Lung (tissue), 12 donors: ENCODE results near the gene MCTP1. TPM values are rescaled to one million over a fixed set of nuclear protein-coding genes. Genes with fewer than 3 reads are reported as not detected.

Experiments used
- ATAC-seq: fragments of 200-7000 bp; cut with Tn5 transposase; one replicate; pipeline ENCODE4 v1.9.1; 2020; ENCODE audit warnings: moderate number of reproducible peaks; ENCODE audit not compliant: insufficient read depth, low FRiP score
- DNase-seq, 3 donors: peaks; one replicate each; pipeline ENCODE4 v3.0.0-alpha.2; 2013 to 2017
- H3K27ac ChIP-seq, 2 donors: one replicate each; pipeline ENCODE4 v1.5.1; 2013; ENCODE audit warnings: mild to moderate bottlenecking in 2 of 2, moderate library complexity in 2 of 2, control low read depth in 1 of 2, inconsistent platforms in 1 of 2, low read depth in 1 of 2, low read length in 1 of 2
- H3K27me3 ChIP-seq, 3 donors: one replicate each; pipeline ENCODE4 v1.5.1; 2013; ENCODE audit warnings: low read length in 2 of 3; ENCODE audit not compliant: control insufficient read depth in 3 of 3, insufficient read depth in 3 of 3
- H3K36me3 ChIP-seq, 4 donors: one replicate each; pipeline ENCODE4 v1.5.1; 2013; ENCODE audit warnings: low read length in 4 of 4, mild to moderate bottlenecking in 1 of 4, moderate library complexity in 1 of 4; ENCODE audit not compliant: control insufficient read depth in 4 of 4, insufficient read depth in 4 of 4
- H3K4me1 ChIP-seq, 5 donors: one replicate each; pipeline ENCODE4 v1.5.1; 2013; ENCODE audit warnings: low read length in 5 of 5, mild to moderate bottlenecking in 2 of 5, moderate library complexity in 1 of 5; ENCODE audit not compliant: control insufficient read depth in 5 of 5, insufficient read depth in 5 of 5
- H3K4me3 ChIP-seq: one replicate; pipeline ENCODE4 v1.5.1; 2013; ENCODE audit warnings: mild to moderate bottlenecking, control low read depth, moderate library complexity
- H3K9ac ChIP-seq, 2 donors: one replicate each; pipeline ENCODE4 v1.5.1; 2013; ENCODE audit warnings: low read length in 2 of 2, control low read depth in 1 of 2; ENCODE audit not compliant: insufficient read depth in 1 of 2
- H3K9me3 ChIP-seq, 4 donors: one replicate each; pipeline ENCODE4 v1.5.1; 2013; ENCODE audit warnings: low read length in 3 of 4, mild to moderate bottlenecking in 1 of 4, moderate library complexity in 1 of 4; ENCODE audit not compliant: control insufficient read depth in 4 of 4, insufficient read depth in 3 of 4
- WGBS, 2 donors: extraction: QIAGEN DNeasy Blood & Tissue Kit; methylation state at CpG; one replicate each; pipeline ENCODE4 v1.1.7; 2013; 5-methylcytosine and 5-hydroxymethylcytosine counted together
- polyA plus RNA-seq, 2 donors: library from polyadenylated mRNA; stranded (reverse); fragments of 200-250 nt; gene quantifications; one replicate each; pipeline ENCODE4 v1.2.1, GENCODE V29; 2013
- total RNA-seq, 2 donors: library from RNA; depleted of rRNA in 1 of 2; stranded (reverse); fragments of >200 nt in 1 of 2; gene quantifications; one replicate each; pipeline ENCODE4 v1.2.1, GENCODE V29; 2014 to 2021
- TF ChIP-seq, protein P1 (sequence below): IDR thresholded peaks from 2 replicates; pipeline ENCODE4 v1.5.1; 2012; ENCODE audit warnings: mild to moderate bottlenecking; ENCODE audit errors: control extremely low read depth, extremely low read depth
- donor health status: control.
- donor health status: control.
- donor health status: Bipolar disorder and iron deficiency.
- donor health status: healthy.
- donor health status: DM: yes; HTN: yes; CAD: no.

MCTP1 gene
- total and polyA plus RNA-seq, 4 donors = 5.8 to 34.8 (median 27.4) TPM

- Histone ChIP-seq H3K36me3 (no peaks in the 10 kb centered on the region), H3K27me3 (no peaks in the 10 kb centered on the region), H3K9ac (no peak overlapping the region), H3K4me1 (no peaks in the 10 kb centered on the region), H3K4me3 (no peak overlapping the region), H3K27ac (no peak overlapping the region), H3K9me3 (no peaks in the 10 kb centered on the region)
- no peak for DNase-seq
- TF ChIP-seq, protein P1, sequence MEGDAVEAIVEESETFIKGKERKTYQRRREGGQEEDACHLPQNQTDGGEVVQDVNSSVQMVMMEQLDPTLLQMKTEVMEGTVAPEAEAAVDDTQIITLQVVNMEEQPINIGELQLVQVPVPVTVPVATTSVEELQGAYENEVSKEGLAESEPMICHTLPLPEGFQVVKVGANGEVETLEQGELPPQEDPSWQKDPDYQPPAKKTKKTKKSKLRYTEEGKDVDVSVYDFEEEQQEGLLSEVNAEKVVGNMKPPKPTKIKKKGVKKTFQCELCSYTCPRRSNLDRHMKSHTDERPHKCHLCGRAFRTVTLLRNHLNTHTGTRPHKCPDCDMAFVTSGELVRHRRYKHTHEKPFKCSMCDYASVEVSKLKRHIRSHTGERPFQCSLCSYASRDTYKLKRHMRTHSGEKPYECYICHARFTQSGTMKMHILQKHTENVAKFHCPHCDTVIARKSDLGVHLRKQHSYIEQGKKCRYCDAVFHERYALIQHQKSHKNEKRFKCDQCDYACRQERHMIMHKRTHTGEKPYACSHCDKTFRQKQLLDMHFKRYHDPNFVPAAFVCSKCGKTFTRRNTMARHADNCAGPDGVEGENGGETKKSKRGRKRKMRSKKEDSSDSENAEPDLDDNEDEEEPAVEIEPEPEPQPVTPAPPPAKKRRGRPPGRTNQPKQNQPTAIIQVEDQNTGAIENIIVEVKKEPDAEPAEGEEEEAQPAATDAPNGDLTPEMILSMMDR = no peak
- no peak for ATAC-seq
- WGBS, 2 donors = 92 to 97% methylated on average over 2 of the region's 2 CpGs
These were observed 221.4 kb downstream of the MCTP1 start for GRCh38 chr5:95063492-95063891.

- TF ChIP-seq, protein P1 = no peak
- no peaks in the 10 kb centered on the region for H3K27me3 ChIP-seq
- no peaks in the 10 kb centered on the region for H3K9me3 ChIP-seq
- no peaks in the 10 kb centered on the region for H3K4me1 ChIP-seq
- H3K9ac ChIP-seq = no peak overlapping the region
- no peak overlapping the region for H3K27ac ChIP-seq
- H3K36me3 ChIP-seq = no peaks in the 10 kb centered on the region
- no peak overlapping the region for H3K4me3 ChIP-seq
- WGBS, 2 donors = 7 to 24% methylated on average over 2 of the region's 2 CpGs
- ATAC-seq (no peak), DNase-seq (no peak)
These were observed 224.8 kb downstream of the MCTP1 start for GRCh38 chr5:95060098-95060497.

GRCh38 chr5:95059636-95060035 is 225.3 kb downstream of the MCTP1 start:
- H3K9ac ChIP-seq = no peak overlapping the region
- TF ChIP-seq, protein P1 = no peak

GRCh38 chr5:95057615-95058014 is 227.3 kb downstream of the MCTP1 start:
- ATAC-seq (no peak), DNase-seq (no peak)
- H3K9ac ChIP-seq = no peak overlapping the region
- WGBS, 2 donors = 61 to 83% methylated on average over 5 of the region's 5 CpGs
- TF ChIP-seq, protein P1 = no peak
- H3K4me1 ChIP-seq = no peaks in the 10 kb centered on the region
- no peak overlapping the region for H3K27ac ChIP-seq
- H3K36me3 ChIP-seq = no peaks in the 10 kb centered on the region
- H3K4me3 ChIP-seq = no peak overlapping the region
- H3K9me3 ChIP-seq = no peaks in the 10 kb centered on the region
- no peaks in the 10 kb centered on the region for H3K27me3 ChIP-seq

More at GRCh38 chr5:95059636-95060035, 225.3 kb downstream of the MCTP1 start:
- no peak for DNase-seq
- Histone ChIP-seq H3K4me1 (no peaks in the 10 kb centered on the region), H3K27me3 (no peaks in the 10 kb centered on the region), H3K4me3 (no peak overlapping the region), H3K27ac (no peak overlapping the region), H3K36me3 (no peaks in the 10 kb centered on the region), H3K9me3 (no peaks in the 10 kb centered on the region)
- ATAC-seq = no peak
